Measurements from ENCODE around the gene DOK7.

The DOK7 gene

DNA sequence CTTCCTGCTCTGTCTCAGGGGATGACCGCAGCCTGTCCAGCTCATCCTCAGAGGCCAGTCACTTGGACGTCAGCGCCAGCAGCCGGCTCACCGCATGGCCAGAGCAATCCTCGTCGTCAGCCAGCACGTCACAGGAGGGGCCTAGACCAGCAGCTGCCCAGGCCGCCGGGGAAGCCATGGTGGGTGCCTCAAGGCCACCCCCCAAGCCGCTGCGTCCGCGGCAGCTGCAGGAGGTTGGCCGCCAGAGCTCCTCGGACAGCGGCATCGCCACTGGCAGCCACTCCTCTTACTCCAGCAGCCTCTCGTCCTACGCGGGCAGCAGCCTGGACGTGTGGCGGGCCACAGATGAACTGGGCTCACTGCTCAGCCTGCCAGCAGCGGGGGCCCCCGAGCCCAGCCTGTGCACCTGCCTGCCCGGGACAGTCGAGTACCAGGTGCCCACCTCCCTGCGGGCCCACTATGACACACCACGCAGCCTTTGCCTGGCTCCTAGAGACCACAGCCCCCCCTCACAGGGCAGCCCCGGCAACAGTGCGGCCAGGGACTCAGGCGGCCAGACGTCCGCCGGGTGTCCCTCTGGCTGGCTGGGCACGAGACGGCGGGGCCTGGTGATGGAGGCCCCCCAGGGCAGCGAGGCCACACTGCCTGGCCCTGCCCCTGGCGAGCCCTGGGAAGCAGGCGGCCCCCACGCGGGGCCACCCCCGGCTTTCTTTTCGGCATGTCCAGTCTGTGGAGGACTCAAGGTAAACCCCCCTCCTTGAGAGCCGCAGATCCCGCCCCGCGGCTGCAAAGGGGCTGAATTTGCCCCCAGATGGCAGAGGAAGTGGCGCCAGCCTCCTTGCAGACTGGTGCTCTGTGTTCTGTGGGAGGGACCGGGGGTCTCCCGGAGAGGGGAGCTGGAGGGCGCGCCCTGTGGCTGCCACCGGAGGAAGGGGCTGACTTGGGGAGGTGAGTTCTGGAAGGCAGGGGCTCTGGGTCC, 29.9 kb downstream of the DOK7 start:
- DNase-seq, result no peak

DNA sequence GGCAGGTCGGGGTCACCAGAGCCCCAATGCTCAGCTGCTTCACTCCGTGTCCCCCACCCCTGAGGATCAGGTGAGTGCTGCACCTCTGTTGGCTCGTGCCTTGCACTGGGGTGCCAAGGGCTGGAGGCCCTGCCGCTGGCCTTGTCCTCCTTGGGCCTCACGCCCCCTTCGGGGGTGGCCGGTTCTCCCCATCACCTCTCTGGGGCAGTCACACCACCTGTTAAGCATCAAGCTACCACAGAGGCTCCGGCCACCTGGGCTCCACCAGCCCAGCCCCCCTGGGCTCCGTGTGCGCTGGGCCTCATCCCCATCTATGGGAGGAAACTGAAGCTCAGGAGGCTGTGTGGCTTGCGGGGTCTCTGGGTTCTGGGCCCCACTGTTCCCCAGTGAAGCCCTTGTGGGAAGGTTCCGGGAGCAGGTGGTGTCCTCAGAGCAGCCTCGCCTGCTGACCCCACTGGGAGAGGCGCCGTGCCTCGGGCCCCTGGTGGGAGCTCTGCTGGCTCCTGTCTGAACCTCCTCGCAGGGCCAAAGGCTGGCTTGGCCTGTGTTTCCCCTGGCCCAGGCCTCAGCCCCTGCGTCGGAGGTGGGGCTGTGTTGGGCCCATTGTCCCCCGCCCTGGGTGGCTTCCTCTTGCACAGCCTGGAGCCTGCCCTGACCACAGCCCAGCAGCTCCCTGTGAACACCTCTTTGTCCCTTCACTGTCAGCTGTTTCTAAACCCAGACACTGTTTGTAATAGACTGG, 30.8 kb downstream of the DOK7 start:
- no peak for DNase-seq

DNA sequence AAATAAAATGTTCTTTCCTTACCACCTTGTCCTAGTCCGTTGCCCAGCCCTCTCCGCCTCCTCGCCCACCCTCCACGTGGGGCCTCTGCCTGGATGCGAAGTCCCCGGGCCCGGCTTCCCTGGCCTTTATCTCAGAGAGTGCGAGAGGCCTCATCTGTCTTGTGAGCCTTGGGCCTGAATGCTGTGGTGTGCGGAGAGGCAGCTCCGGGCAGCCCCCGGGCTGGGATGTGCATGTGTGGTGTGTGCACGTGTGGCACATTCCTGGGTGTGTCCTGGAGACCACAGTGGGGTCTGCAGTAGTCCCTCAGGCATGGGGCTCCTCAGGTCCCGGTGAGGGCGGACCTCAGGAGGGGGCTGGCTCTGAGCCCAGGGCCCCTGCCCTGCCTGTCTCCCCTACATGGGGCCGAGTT, 31.4 kb downstream of the DOK7 start:
- no peak for DNase-seq

DNA sequence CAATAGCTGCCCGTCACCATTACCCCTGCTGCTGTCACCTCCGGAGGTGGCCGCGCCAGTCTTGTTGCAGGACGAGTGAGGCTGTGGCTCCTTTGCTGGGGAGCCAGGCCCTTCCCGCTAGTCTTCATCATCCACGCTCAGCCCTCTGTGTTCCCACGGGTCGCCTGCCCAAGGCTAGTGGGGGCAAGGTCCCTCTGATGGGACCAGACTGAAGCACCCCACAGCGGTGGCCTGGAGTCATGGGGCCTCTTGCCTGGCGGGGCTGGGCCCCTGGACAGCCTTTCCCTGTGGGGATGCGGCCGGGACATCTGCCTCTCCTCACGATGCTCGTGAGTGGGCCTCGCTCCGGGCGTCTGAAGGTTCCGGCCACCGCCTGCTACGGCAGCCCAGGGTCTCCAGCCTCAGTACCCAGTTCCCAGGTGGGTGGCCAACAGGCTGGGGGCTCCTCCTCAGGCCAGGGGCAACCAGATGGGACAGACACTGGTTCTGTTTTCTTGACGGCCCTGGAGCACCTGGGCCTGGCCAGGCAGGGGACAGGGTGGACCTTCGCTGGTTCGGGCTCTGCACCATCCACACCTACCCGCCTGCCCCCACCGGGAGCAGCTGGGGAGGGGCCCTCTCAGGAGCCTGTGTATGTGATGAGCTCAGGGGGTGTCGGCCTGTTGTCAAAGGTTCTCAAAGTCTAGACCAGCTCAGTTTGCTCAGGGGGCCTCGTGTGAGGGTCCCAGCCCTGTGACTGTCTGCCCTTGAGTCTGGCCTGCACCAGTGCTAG, 32.3 kb downstream of the DOK7 start:
- no peak for DNase-seq

DNA sequence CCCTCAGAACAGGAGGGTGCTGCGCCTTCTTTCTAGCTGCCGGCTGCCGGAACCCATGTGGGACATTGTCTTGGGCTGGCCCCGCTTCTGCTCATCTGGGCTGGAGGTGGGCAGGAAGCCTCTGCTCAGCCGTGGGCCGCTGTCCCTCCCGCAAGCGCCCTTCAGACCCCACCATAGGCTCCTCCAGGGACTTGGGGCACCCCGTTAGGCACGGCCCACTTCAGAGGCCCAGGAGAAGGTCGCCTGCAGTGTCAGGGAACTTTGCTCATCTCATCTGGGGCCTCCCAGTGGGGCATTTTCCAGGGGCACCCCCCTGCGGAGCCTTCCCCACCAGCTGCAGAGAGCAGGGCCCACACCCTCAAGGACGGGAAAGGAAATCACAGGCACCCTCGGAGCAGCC, 32.9 kb downstream of the DOK7 start:
- no peak for DNase-seq

DNA sequence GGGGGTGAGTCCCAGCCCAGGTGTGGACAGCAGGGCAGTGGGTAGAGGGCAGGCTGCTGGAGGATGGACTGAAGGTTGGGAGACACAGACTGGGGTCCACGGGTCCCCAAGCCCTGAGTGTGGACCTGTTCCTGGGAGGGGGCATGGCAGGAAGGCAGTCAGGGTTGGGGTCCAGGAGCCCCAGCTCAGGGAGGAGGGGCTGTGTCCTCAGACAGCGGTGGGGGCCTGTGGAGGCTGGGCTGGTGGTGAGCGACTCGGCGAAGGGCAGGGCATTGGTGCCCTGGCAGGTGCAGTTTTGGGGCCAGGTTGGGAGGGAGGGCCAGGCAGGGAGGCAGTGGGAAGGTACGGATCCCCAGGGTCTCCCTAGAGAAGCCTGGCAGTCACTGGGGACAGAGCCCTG, 34.0 kb downstream of the DOK7 start:
- no peak for DNase-seq

DNA sequence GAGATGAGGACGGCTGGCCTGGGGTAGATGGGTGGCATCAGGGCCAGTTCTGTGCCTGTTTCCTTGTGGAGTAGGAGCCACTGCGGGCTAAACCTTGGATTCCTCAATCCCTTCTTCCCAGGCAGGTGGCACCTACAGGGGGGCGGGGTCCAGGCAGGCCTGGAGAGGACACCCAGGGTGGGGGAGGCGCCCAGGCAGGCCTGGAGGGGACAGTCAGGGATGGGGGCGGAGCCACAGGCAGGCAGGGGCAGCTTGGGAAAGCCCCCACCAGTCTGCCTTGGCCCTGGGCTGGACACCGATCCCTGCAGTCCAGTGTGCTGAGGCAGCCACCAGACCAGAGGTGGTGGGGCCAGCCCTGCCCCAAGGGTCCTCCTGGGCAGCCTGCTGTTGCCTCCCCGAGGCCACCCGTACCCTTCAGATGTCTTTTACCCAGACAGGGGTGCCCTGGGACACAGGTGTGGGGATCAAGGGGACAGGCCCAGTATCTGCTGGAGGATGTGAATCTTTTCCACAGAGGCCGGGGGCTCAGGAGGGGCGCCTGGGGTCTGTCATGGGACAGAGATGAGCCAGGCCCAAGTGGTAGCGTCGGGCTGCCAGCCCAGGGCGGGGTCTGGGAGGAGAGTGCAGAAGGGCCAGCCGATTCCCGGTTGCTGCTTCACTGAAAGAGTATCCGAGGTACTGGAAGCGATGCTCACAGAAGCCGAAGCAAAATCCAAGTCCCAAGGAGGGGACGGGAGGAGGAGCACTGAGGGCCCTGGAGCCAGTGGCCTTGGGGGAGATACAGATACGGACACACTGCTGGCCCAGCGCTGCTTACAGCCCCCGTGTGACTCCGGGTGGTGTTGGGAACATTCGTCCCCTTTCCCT, 34.6 kb downstream of the DOK7 start:
- DNase-seq, result no peak

DNA sequence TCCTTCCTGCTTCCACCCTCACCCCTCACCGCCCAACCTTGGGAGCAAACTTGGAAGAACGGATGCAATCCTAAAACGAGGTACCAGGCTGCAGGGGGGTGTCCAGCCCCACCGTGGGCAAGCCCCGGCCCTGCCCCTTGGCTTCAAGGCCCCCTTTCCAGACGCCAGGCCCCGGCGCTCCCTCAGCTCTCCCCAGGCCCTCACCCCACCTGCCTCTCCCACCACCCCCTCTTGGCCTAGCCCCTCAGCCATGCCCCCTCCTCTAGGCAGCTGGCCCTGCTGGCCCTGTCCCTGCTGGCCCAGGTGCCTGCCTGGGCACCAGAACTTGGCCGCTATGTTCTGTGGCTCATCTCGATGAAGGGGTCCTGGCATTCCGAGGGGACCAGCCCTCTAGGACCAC, 35.3 kb downstream of the DOK7 start:
- DNase-seq, result no peak

DNA sequence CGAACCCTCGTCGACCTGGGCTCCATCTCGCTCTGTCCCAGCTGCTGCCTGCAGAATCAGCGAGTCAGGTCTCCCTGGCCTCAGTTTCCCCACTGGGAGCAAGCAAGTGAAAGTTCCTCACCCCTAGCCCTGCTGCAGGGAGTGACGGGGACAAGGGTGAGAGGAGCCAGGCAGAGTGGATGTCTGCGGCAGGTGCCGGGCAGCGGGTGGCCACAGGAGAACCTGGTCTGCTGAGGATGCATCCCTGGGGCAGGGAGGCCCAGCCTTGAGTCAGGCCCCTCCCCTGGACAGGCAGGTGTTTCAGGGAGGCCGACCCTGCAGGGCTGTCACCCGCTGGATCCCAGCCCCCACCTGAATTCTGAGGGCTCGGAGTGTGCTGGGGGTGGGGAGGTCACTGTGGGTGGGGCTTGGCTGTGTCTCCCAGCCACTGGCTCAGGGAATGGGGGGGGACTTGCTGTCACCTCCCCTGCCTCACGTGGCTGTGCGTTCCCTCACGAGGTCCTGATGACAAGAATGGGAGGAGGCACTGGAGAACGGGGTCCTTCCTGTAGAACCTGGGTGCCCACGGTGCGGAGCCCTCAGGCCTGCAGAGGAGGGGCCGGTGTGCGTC, 35.9 kb downstream of the DOK7 start:
- DNase-seq, result no peak

DNA sequence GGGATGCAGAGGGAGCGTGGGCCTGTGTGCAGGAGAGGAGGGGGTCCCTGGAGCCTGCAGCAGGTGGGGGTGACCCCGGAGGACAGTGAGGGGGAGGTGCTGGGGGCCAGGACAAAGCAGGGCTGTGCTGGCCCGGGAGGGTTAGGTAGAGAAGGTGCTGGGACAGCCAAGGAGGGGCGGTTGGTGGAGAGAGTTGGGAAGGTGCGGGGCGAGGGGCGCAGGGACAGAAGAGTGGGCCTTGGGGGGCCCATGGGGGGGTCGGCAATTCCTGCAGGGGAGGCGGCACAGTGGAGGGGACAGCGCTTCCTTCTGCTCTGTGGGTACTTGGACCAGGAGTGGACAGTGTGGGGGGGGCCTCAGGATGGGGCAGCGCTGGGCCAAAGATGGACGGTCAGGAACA, 36.6 kb downstream of the DOK7 start:
- DNase-seq, result no peak

DNA sequence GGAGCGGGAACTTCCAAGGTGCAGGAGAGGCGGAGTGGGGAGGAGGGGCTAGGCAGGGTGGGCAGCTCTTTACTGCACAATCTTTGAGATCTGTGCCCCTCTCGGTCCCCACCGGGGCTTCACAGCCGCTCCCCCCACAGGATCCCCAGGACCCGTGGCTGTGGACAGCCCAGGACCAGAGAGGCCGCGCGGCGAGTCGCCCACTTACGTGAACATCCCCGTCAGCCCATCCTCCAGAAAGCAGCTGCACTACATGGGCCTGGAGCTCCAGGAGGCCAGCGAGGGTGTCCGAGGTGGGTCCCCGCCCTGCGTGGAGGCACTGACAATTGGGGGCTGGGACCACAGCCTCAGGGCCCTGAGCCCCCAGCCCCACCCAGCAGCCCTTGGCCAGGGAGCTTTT, 37.0 kb downstream of the DOK7 start:
- DNase-seq, result no peak

DNA sequence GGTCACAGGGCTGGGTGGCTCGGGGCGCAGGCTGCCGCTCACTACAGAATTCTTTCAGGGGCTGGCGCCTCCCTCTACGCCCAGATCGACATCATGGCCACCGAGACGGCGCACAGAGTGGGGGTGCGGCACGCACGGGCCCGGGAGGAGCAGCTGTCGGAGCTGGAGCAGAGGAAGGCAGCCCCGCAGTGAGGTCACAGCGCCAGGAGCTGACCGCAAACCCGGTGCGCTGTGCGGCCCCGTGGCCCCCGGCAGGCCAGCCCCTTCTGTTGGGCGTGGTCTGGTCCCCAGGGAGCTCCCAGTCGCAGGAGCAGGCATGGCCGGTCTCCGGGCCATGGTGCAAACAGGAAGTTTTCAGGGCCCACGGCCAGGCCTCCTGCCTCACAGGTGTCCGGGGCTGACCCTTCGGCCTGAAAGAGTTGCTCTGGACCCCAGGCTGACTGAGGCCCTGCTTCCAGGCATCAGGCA, 37.6 kb downstream of the DOK7 start:
- DNase-seq, result no peak

DNA sequence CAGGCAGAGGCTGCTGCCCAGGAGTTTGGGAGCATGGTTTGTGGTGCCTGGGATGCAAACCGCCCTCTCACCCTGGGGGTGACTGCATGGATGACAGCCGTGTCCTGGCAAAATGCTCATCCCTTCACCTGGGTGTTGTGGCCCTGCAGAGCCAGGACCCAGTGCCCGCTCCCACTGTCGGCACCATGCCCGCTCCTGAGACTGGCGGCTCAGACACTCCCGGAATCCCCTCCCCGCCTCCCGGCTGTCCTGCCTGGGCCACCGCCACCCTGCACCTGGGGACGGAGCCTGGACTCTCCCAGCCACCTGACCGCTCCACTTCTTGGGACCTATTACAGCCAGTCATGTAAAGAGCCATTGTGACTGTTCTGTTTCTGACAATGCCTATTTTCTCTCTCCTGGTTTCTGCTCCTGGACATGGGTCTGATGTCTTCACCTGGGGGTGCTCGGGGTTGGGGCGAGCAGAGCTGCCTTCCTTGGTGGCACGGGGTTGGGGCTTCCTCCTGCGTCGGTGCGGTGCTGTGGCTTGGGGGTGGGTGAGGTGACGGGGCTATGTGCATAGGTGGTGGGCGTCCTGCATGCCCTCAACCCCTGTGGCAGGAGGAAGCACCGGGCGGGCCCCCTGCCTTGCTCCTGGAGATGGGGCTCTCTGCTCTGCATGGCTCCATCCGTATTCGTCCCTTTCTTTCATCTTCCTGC, 38.2 kb downstream of the DOK7 start:
- DNase-seq, result no peak

DNA sequence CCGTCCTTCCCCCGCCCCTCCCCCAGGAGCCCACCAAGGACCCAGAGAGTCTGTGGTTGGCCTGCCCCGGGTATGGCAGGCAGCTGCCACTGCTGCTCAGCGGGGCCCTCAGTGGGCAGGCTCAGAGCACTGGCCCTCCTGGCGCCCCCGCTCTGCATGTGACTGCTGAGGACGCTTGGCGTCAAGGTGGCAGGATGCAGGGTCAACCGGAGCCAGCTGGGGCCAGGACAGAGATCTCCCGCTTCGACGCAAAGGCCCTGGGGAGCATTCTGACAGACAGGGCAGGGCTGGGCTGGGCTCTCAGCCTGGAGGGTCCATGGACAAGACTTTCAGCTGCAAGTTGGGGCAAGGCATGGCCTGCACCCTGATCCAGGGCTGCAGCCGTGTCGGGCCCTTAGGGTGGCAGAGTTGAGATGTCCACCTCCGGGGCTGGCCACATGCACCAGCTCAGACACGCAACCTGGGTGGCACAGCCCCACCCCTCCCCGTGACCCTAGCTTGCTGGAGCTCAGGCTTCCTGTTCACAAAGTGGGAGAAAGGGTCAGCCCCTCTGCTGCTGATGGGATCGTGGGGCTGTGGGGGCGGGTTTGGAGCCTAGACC, 38.8 kb downstream of the DOK7 start:
- no peak for DNase-seq

DNA sequence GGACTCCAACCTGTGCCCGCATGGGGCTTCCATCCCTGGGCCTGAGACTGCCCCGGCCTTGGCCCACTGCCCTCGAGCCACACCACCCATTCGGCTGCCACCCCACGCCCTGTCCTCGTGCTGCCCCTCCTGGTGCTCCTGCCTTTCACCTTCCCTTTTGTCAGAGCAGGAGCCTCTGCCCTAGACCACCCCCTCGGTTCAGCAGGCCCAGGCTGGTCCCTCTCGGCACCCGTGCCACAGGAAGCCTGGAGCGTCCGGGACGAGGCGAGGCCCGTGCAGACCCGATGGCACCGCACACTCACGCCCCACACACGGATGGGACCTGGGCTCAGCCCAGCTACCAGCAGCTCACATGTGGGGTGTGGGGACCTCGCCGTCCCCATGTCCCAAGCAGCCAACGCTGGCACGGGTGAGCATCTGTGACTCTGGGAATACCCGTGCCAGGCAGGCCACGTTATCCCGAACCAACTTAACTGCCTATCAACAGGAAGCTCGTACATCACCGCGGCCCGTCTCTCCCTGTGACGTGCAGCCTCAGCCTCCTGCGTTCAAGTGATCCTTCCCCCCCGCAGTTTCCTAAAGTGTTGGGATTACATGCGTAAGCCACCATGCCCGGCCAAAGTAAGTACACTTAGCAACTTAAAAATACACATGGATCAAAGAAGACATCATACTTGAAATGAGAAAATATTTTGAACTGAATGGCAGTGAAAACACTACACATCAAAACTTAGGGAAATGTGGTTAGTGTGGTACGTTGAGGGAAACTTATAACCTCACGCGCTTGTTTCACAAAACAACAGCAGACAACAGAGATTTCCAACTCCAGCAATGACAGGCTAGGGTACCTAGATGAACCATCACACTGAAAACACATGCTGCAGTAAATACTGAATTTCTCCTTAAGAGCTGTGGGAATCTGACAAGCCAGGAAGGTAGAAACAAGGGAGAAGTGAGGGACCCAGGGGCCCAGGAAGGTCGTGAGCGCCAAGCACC, 40.1 kb downstream of the DOK7 start:
- no peak for DNase-seq

DNA sequence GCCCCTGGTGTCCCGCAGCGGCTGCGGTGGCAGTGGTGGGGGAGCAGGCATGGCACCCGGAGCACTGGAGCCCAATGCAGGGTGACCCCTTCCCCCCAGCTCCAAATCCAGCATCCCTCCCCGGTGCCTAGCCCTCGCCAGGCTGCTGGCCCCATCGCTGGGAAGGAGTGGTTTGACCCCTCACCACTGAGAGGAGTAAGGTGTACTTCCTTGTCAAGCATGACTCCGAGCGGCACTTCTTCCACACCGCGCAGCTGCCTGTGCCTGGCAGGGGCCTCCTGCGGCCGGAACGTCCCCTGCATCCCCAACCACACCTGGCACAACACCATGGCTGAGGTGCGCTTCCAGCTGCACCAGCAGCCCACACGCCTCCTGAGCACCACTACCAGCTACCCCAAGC, 42.1 kb downstream of the DOK7 start:
- no peak for DNase-seq

DNA sequence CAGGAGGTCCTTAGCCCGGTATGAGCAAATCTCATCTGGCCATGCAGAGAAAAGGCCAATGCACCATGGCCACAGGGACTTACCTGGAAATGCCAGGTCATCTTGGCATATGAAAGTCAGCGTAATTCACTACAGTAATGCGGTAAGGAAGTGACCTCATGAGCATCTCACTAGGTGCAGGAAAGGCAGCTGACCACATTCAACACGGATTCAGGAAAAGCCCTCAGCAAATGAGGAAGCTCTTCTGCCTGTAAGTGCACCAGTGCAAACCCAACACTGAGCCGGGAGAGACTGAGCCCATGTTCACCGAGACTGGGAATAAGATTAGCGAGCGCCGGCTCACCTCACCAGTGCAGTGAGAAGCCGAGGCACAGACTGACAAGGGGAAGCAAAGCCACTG, 45.4 kb downstream of the DOK7 start:
- no peak for DNase-seq

DNA sequence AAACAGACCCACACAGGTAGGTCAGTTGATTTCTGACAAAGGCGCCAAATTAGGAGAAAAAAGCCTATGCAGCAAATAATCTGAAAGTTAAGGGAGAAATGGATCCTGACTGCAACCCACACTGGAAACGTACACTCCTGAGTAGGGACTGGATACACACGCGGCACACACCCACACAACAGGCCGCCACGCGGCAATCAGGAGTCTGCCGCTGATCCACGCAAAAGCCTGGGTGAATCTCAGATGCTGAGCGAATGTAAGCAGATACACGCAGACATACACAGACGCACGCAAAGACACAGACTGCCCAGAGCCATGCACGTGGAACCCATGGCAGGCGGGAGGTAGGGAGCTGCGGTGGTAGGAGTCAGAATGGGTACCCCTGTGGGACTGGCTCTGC, 47.4 kb downstream of the DOK7 start:
- no peak for DNase-seq

DNA sequence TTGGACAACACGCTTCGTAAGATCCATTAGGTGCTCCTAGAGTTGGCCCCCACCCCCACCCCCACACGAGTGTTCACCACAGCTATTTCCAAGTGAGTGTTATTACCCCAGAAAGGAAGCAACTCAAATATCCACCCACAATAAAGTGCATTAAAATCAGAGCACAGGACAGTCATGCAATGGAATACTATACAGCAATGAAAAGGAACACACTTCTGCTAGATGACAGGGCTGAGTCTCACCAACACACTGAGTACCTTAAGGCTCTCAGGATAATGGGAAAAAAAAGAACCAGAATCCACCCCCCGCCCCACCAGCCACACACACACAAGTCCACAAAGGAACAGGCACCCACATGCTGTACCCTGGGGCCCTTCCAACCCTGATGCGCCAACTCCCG, 48.1 kb downstream of the DOK7 start:
- no peak for DNase-seq

Data from activated effector memory CD4-positive, alpha-beta T cell treated with anti-CD3 and anti-CD28 coated beads, Interleukin-2, amount 50 U/mL, for 16 hours (primary cell).